HT1080 (cell line): ENCODE data around the gene VOPP1. TPM values are rescaled to one million over a fixed set of nuclear protein-coding genes. Genes with fewer than 3 reads are reported as not detected.
"Not testable (repeated sequence)": the region's sequence is repeated elsewhere in the genome, so short reads cannot be mapped to it uniquely, and the experiment has no call there.

Source experiments
- DNase-seq: peaks from one replicate; pipeline ENCODE4 v3.0.0-alpha.2; 2015; ENCODE audit warnings: low read depth
- total RNA-seq: library from RNA; depleted of rRNA; stranded (reverse); fragments of >200 nt; shearing (Covaris generic); gene quantifications from 2 replicates; pipeline ENCODE4 v1.2.3, GENCODE V29; 2014

VOPP1 gene
- total RNA-seq, 1 experiment from 2014 or later = 100 TPM

DNA sequence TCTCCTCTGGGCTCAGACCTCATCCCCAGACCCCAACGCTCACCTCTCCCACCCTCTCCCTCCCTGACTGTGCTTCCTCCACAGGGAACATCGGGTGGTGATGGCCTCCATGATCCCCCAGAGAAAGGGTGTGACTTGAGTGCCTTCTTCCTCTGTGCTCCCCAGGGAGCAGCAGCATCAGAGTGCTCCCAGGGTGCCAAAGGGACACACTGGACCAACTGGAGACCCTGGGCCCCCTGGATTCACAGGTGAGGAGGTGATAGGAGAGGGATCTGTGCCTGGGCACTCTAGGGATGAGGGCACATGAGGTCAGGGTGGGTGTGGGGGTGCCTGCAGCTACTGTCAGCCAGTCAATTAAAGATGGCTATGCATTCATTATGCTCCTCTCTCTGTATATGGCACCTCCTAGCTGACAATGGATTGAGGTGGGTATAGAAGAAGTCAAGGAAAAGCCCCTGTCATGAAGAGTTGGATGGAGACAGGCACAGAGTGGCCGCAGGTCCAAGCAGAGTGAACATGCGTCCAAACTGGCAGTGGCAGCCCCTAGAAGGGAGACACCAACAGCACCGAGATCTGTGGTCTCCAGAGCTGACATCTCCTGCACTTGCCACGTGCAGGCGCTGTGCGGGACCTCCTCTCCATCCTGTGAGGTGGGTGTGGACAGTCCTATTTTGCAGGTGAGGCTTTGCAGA lies 15.5 kb upstream of the VOPP1 start:
- no peak for DNase-seq

DNA sequence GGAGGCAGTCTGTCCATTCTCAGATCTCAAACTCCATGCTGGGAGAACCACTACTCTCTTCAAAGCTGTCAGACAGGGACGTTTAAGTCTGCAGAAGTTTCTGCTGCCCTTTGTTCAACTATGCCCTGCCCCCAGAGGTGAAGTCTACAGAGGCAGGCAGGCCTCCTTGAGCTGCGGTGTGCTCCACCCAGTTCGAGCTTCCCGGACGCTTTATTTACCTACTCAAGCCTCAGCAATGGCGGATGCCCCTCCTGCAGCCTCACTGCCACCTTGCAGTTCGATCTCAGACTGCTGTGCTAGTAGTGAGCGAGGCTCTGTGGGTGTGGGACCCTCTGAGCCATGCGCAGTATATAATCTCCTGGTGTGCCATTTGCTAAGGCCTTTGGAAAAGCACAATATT lies 10.4 kb upstream of the VOPP1 start:
- not testable (repeated sequence) for DNase-seq

DNA sequence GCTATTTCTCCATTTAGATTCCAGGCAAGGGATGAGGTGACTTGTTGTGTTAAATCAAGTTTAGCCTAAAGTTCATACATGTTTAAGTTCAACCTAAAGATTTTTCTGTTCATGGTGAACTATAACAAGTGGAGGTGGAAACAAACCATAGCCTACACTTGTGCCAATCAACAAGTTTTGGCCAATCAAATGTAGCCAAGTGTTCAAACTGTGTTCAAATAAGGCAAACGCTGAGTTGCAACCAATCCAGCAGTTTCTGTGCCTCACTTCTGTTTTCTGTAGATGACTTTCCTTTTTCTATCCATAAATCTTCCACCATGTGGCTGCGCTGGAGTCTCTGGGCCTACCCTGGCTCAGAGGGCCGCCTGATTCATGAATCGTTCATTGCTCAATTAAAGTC lies 4.5 kb upstream of the VOPP1 start:
- DNase-seq = no peak

DNA sequence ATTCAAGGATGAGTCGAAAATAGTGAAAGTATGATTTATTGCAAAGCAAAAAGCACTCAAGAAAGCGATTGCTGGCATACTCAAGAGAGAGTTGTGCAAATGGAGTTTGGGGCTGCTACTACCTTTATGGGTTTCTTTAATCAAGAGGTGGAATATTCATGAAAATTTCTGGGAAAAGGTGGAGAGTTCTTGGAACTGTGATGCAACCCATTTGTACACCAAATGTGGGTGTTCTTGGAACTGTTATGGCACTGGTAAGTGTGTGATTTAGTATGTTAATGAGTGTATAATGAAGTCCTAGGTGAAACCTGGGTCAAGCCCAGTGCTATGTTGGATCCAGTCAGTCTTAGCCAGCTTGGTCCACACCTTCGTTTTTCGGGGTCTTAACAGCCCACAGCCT lies 3.4 kb upstream of the VOPP1 start:
- DNase-seq = no peak

DNA sequence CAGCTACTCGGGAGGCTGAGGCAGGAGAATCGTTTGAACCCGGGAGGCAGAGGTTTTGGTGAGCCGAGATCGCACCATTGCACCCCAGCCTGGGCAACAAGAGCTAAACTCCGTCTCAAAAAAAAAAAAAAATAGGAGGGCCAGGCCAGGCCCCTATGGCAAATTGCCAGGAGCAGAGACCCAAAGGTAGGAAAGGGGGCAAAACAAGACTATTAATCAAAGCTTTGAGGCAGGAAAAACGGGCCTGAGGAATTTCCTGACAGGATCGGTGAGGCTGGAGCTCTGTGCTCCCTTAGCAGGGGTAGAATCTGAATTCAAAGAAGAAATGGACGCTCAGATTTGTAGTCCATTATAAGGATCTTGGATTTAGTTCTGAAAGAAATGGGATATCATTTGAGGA lies 2.8 kb upstream of the VOPP1 start:
- DNase-seq = no peak

DNA sequence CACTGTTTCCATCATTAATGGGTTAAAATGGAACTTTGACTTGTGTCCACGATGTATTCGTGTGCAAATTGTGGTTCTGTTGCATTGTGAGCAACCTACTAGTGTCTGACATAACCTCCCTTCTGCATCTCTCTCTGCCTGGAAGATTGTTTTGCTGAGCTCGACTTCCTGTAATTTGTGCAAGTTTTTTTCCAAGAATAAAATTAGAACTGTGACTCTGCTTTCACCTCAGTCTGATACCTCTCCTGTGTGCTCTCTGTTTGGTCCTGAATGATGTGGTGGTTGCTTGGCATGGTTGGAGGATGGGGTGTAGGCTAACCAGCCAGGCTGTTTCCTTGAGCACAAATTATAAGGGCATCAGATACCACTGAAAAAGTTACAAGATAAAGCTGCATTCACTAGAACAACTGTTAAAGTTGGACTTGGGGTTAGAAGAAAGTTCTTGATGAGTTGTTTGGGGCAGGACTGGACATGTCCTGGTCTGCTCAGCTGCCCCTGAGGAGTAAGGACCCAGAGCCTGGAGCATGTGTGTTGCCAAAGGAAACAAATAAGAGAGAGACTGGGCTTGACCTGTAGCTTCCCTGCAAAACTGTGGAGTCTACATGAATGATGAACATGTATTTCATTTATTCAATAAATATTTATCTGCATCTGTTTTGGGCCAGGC lies 1.9 kb upstream of the VOPP1 start:
- DNase-seq = peak; percentile 55

DNA sequence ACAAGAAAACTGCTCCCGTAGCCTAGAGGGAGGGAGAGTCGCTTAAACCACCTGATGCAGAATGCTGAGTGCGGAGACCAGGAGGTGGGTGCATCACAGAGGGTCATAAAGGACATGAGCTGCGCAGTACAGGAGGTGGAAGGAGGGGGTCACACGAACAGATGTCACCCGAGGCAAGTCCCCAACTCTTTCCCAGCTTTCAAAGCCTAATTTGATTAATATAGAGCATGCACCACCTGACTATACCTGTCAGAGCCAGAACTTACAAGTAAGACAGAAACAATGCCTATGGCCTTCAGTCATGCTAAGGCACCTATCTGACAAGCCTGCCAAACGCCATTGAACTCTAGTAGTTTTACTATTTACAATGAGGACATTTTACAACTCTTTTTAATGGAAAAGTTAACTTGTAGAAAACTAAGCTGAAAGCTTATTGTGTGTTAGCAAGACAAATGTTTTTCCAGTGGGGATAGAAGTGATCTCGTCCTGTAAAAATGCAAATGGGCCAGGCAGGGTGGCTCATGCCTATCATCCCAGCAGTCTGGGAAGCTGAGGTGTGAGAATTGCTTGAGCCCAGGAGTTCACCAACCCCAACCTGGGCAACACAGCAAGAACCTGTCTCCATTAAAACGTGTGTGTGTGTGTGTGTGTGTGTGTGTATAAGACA lies 1.1 kb upstream of the VOPP1 start:
- peak; percentile 35 for DNase-seq

DNA sequence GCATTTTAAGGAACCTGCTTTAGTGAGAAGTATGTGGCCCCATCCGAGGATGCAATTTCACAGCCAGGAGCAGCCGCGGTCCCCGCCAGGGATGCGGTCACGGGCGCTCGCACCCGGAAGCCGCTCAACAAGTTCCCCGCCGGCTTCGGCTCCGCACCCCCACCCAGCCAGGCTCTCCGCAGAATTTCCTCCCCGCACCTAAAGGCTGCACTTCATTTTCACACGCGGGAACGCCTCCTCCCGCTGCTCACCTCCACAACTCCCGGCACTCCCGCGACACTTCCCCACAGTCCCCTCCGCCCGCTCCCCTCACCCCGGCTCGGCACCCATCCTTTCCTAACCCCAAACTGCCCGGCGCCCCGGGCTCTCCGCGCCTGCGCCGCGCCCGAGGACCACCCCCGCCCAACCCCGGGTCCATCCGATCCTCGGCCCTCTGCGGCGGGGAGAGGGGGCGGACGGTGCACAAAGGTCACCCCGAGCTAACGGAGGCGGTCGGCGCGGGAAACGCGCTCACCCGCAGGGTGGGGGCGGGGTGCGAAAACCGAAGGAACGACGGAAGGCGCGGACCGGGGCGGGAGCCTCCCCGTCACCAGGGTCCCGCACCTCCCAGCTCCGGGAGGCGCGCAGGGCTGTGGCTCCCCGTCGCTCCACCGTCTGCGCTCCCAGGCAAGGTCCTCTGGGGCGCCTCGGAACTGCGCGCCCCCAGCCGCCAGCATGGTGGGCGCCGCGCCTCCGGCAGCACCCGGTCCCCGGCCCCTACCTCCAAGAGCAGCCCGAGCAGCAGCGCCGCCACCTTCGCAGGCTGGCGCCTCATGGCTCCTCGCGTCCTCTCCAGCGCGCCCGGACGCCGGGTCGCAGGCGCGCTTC lies 558 bp downstream of the VOPP1 start:
- DNase-seq = peak; percentile 38

DNA sequence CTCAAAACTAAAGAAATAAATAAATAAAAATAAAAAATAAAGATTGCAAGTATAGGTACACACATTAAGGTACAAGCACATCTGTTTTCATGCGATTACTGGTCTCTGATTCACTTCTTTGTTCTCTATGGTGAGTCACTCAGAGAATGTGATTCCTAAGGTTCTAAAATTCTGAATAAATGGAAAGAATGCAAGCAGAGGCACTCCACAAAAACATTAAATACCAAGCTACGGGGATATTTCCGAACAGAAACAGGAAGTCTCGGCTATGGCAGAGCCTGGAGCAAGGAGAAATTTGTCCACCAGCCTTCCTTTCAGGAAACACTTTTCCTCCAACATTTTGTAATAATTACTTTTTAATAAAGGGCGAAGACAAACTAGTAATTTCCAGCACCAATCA lies 1.4 kb downstream of the VOPP1 start:
- peak; percentile 83 for DNase-seq

DNA sequence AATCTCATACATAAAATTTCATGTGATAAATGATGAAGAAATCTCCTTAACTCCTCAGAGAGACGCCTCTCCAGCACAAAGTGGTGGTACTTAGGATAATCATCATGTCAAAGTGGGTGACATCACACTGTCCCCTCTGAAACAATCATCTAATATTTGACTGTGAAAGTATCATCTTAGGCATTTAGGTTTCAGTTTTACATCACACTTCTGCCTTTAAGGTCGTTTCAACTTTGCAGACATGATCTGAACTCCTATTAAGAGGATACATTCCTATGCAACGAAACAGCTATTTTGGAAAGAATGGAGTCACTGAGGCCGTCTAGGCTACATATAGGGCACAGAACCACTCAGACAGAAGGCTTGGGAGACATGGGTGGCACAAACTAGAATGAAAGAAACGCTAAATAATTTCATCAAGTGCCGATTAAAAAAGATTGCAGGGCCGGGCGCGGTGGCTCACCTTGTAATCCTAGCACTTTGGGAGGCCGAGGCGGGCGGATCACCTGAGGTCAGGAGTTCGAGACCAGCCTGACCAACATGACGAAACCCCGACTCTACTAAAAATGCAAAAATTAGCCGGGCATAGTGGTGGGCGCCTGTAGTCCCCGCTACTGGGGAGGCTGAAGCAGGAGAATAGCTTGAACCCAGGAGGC lies 2.0 kb downstream of the VOPP1 start:
- no peak for DNase-seq

DNA sequence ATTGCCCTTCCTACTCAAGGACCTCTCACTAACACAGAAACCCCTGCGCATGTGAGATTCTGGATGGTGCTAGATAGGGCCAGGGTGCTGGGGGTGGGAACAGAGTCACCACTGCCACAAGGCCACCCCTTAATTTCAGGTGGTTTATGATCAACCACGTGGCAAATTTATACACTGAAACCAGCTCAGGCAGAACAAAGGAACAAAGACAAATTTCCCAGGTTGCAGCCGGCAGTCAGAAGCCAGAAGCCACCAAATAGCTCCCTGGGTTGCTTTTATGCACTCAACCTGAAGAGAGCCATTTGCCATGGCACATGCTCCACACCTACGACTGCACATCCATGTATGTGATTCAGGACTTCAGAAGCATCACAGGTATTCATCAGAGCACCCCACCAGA lies 2.5 kb downstream of the VOPP1 start:
- DNase-seq = no peak

DNA sequence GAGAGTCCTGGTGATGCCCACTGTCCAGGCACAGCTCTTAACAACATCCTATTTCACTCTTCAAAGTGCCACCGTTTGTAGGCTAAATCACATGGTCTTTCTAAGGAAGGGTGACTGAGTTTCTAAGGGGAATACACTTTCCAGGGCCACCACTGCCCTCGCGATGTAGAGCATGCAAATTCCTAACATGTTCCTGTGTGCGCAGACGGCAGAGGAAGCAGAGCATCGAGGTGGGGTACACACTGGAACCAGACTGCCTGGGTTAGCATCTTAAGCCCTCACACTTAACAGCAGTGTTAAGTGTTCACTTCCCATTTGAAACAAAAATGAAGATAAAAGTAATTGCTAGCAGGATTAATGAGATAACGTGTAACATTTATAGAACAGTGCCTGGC lies 3.0 kb downstream of the VOPP1 start:
- no peak for DNase-seq

DNA sequence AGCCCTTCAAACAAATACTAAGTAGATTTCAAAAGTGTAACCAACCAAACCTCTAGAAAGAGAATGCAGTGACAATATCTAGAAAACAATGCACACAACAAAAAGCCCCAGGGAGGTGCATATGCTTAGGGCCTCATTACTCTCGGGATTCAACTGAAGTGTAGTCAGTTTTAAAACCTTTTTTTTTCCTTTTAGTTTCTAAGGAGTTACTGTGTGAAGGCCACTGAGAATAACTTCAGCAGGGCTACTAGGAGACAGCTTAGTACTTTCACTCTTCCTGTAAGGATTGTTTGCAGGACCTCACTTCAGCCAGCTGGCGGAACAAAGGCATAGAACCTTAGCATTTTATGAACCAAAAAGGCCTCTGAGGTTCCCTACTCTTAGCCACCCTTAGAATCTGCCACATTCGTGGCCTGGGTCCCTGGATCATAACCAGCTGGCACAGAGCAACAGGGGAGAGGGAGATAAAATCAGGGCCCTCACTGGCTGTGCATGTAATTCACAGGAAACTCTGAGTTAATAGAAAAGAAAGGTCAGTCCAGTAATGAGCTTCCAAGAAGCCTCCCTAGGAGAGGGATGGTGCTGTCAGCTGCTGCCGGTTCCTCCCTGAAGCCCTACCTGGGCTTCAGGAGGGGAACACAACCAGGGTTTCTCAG lies 3.6 kb downstream of the VOPP1 start:
- no peak for DNase-seq

DNA sequence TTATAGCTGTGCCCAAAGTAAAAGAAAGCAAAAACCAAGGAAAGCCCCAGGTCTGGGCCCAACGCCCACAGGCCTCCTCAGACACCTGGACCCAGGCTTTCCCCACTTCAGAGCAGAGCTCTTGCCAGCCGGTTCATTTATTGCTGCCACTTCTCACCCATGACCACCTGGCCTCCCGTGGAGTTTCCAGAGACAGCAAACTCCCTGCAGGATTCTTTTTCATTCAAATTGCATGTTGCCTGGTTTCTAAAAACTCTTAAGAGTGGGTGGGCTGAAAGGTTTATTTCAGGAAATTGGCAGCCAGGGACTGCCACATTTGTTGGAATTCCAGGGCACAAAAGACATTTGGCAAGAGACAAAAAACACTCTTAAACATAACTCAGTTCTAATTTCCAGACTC lies 4.7 kb downstream of the VOPP1 start:
- DNase-seq = no peak

DNA sequence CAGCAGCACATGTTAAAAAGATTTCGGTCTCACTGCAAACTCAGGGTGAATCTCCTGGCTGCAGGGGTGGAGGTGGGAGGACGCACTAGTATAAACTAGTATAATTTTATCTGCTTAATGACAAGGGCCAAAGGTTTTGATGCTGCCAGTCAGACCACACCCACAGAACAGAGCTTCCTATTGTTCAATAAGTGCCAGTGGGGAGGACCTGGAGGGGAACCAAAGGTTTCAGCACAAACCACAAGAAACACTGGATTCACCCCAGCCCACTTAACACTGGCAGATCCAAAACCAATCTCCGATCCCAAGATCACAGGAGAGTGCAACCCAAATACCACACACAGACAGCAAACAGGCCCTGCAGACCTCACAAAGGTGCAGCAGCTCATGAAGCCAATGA lies 6.6 kb downstream of the VOPP1 start:
- peak; percentile 38 for DNase-seq

DNA sequence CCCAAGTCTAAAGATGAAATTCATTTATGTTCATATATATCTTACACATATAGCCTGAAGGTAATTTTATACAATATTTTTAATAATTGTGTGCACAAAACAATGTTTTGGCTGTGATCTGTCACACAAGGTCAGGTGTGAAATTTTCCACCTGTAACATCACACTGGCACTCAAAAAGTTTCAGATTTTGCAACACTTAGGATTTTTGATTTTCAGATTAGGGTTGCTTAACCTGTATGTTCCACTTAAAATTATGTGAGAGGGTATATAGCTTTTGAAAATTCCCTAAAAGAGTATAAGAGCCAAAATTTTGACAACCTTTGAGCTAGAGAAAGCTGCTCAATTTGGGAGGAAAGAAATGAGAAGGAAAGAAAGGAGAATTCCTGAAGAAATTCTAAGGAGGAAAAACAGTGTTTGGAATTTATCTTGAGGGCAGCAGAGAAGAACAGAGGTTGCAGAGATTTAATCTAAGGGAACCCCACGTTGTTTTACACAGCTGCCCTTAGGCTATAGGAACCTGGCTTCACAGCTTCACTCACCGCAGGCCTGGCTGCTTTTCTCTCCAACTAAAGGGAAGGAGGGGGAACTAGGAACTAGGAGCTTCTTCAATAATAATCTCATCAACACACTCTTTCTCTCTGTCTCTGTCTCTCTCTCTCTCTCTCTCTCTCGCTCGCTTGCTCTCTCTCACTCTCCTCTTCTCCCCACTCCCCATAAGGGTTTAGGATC lies 8.5 kb downstream of the VOPP1 start:
- no peak for DNase-seq

DNA sequence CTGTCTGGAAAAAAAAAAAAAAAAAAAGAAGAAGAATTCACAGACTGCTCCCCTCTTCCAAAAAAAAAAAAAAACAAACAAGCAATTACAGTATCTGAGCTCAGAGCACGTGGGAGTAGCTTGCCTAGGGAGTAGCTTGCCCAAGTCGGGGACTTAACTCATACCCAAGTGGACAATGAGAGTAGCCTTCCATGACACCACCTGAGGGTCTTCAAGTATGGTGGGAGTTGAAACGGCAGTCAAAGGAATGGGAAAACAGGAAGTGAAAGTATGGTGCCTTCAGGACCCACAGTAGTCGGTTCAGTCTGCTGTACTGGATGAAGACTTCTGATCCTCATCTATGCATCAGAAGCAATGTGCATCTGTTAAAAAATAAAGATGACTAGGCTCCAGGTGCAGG lies 10.6 kb downstream of the VOPP1 start:
- no peak for DNase-seq

DNA sequence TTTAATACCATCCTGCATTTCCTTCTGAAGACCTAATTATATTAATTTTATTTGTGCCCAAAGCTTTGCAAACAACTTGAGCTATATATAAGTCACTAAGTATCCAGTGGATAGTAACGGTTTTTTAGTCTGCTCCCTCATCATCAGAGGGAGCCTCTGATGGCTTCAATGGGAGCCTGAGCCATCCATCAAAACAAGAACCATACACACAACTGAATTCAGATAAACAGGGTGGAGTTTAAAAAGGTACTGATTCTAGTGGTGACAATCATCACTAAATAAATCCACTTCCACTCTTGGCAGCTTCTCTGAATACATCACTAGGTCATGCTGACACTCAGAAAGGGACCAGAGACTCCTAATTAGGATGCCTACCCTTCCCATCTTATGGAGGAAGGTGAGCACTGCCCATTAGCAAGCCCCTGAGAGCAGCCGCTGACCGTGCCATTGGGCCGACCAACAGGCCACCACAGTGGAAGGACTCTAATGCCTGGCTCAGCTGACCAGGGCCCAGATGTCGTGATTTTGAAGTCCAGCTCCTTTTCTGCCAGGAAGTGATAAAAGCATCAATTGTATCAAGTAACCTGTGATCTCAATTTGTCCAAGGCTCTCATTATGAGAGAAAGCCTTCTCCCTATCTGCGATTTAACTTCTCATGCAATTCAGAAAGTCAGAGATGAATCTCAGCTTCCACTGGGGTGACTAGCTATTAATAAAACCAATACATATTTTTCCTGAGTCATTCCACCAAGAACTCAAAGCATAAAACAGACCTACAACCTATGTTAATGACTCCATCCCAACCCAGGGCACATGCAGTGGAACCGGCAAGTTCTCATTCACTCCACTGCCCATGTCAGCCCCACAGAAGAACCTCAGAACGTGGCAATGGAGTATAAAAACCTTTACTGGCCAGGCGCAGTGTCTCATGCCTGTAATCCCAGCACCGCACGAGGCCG lies 13.1 kb downstream of the VOPP1 start:
- DNase-seq = no peak

DNA sequence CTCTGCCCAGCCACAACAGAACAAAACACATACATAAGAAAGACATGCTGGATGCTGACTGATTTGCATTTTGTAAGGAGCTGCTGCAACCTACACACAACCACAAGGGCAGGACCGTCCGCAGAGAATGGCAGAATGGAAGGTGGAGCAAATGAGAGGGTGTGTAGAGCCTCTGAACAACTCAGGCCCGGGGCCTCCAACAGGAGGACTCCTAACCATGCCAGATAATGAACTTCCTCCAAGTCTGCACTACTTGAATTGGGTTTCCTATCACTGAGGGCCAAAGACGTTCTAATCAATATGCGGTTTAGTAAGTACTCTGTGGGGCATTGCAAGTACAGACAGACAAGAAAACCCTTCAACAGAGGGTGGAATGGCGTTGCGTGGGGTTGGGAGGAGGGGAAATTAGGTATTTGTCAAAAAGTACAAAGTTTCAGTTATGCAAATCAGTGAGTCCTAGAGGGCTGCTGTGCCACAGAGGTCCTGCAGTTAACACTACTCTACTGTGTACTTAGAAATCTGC lies 14.6 kb downstream of the VOPP1 start:
- no peak for DNase-seq
